GM19467 (cell line): ENCODE results near the gene DNAAF9.
"Not testable (repeated sequence)": the region's sequence is repeated elsewhere in the genome, so short reads cannot be mapped to it uniquely, and the experiment has no call there.

Experiments
- ATAC-seq: cut with Tn5 transposase; IDR thresholded peaks from one replicate; pipeline ENCODE4 v1.9.1; 2021; ENCODE audit warnings: mild to moderate bottlenecking, moderate library complexity; ENCODE audit not compliant: unreplicated experiment

The DNAAF9 gene

DNA sequence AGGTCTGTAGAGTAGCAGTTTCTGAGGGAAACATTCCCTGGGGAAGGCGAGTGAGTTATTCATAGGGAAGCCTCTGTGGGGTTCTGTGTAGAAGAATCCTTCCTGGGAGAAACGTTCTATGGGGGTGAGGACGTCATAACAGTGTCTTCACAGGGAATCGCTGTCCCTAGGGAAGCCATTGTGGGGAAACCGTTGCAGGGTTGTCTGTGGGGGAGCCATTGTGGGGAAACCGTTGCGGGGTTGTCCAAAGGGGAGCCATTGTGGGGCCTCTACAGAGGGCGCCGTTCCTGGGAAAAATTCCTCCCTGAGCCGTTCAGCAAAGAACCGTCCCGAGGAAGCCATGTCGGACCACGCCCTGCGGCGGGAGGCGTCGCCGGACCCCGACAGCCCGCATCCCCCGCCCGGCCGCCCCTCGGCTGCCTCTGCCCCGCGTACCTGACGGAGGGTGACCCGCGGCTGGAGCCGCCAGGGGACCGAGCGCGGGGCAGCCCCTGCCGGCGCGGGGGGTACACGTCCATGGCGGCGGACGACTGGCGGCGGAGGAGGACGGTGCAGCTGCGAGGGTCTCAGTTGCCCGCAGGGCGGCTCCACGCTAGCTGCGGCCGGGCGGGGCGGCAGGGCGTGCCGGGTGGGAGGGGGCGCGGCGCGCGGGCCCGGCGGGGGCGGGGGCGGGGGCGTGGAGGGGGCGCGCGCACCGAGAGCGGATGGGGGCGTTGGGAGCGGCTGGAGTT, at the start of gene DNAAF9:
Gene DNAAF9 (minus strand): TSS at position 630 of the 731 bp plus-strand sequence. CDS start 112 bp downstream, at position 518.
- ATAC-seq, result peak; percentile 24

GRCh38 chr20:3456648-3457047, 49.2 kb upstream of the DNAAF9 start:
- no peak for ATAC-seq

DNA sequence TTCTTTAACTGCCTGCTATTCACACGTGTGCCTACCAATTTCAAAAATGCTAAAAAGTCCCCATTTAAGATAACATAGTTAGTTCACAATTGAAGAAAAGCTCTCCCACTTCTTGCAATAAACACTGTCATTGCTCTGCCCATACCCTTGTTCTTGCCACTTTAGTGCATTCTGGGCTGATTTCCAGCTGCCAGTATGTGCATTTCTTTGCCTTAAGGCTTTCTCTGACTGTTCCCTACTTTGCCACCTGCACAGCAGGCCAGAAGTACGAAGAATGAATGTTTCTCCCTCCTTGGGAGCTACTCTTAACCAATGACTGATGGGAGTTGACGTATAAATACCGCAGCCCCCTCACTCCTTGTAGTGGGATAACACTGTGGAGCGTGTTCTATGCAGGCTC, 47.4 kb upstream of the DNAAF9 start:
- no peak for ATAC-seq

DNA sequence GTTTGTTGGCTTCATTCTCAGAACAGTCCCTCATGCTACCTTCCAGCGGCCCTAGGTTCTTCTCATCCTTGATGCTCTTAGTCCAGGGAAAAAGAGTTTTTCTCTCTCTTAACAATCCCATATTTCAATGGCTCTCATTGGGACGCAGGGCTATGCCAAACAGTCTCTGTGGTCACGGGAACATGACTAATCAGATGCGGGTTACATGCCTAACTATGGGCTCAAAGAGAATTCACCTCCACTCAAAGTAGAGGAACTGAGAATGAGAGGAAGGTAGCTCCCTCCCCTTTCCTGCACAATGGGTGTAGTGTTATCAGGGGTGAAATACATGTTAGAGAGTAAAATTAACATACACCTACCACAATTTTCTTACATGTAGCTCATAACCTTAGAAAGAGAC, 45.2 kb upstream of the DNAAF9 start:
- no peak for ATAC-seq

DNA sequence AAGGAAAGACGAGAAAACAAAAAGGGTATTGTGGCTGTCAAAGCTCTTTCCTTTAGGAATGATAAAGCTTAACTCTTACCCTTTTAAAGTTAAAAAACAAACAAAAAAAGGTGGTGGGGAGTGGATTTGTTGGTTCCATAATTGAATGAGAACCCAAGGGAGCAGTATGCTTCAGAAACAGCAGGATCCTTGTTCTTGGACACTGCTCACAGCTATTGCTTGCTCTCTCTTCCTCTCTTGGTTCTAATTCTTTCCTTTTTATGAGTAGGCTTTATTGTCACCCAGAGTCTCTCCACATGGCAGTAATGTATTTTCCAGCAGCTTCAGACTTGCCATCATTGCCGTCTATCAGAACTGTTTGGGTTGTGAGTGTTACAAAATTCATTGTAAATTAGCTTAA, 44.7 kb upstream of the DNAAF9 start:
- ATAC-seq, result no peak

GRCh38 chr20:3449319-3449718, 41.9 kb upstream of the DNAAF9 start:
- no peak for ATAC-seq

DNA sequence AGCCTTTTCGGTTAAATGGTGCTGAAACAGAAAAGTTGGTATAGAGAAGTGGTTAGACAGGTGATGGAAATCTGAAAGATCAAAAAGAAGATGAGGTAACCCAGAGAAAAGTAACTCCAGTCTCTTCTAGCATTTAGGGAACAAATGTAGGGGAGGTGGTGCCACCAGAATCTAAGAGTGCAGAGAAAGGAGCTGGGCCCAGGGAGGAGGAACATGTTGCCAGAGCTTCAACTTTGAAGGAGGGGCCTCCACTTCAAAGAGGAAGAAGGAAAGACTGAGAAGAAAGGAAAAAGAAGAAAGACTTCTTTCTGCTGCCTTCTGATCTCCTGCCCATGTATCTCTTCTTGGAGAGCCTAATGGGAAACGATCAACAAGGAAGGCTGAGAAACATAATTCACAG, 39.9 kb upstream of the DNAAF9 start:
- no peak for ATAC-seq

- ATAC-seq, result no peak
Measured at GRCh38 chr20:3446779-3447178, 39.3 kb upstream of the DNAAF9 start.

DNA sequence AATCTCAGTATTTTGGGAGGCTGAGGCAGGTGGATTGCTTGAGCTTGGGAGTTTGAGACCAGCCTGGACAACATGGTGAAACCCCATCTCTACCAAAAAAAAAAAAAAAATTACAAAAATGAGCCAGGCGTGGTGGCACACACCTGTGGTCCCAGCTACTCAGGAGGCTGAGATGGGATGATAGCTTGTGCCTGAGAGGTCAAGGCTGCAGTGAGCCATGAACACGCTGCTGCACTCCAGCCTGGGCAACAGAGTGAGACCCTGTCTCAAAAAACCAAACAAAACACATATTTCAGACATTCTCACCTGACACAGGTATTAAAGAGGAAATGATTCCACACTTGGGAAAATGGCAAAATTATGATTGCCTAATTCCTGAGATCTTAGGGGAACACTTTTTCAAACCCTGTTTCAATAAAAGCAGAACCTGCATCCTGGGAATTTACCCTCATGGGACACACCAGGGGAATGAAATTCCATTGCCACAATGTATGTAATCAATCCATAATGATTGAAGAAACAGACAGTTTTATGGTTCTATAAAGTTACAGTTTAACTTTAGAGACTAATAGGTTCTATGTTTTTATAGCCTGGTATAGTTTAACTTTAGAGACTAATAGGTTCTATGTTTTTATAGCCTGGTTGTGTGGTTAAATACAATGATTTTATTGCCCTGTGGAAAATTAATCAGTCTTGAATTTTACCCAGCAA, 29.6 kb upstream of the DNAAF9 start:
- ATAC-seq, result no peak

DNA sequence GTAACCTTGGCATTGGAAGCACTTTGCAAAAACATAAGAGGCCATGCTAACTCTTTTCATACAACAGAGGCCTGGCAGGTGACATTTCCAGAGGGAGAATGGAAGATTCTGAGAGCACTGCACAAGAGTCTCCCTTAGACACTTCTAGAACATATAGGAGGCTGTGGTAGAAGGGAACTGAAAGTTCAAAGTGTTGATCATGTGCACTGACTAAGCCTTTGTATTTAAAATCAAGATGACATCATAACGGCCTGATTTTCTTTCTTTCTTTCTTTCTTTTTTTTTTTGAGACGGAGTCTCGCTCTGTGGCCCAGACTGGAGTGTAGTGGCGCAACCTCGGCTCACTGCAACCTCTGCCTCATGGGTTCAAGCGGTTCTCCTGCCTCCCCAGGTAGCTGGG, 26.8 kb upstream of the DNAAF9 start:
- ATAC-seq, result no peak

GRCh38 chr20:3433744-3434143, 26.3 kb upstream of the DNAAF9 start:
- ATAC-seq, result no peak

DNA sequence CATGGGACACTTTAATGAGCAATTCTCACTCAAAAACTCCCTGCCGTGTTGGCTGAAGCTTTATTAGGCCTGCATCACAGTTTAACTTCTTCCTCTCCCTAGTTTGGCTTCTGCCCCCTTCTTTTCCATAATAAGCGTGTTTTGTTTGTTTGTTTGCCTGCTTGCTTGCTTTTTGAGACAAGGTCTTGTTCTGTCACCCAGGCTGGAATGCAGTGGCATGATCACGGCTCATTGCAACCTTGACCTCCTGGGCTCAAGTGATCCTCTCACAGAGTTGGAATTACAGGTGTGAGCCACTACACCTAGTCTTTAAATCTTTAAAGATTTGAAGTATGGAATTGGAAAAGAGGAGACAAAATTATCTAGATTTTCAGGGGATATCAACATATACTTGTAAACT, 25.4 kb upstream of the DNAAF9 start:
- ATAC-seq, result no peak

GRCh38 chr20:3431109-3431508, 23.6 kb upstream of the DNAAF9 start:
- no peak for ATAC-seq

DNA sequence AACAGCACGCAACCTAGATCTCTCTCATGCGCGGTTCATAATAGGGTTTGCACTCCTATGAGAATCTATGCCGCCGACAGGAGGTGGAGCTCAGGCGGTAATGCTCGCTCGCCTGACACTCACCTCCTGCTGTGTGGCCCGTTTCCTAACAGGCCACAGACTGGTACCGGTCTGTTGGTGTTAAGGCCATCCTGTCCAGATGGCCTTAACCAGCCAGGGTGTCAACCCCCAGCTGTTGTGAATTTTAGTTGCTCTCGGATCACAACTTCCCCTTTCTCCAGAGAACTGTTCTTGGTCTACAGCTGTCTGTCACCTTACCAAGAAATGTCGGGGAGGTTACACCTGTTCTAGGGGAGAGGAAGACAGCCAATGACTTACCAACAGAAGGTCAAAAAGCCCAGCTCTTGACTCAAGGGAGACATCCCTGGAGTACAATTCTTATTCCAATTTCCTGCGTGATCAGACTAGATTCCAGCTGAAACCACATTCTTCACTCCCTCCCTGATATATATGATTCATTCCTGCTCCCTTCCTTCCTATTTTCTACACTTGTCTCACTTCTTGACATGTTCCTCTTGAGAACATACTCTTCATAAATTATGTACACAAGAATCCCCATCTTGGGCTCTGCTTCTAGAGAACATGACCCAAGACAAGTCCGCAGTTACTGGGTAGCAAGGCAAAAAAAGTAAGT, 23.1 kb upstream of the DNAAF9 start:
- ATAC-seq, result peak; percentile 84

GRCh38 chr20:3426766-3427165, 19.3 kb upstream of the DNAAF9 start:
- not testable (repeated sequence) for ATAC-seq

- no peak for ATAC-seq
Measured at GRCh38 chr20:3423126-3423525, 15.7 kb upstream of the DNAAF9 start.

- ATAC-seq, result no peak
Measured at GRCh38 chr20:3421985-3422384, 14.5 kb upstream of the DNAAF9 start.

- ATAC-seq, result peak; percentile 96
Measured at GRCh38 chr20:3420211-3420707, 12.8 kb upstream of the DNAAF9 start.

DNA sequence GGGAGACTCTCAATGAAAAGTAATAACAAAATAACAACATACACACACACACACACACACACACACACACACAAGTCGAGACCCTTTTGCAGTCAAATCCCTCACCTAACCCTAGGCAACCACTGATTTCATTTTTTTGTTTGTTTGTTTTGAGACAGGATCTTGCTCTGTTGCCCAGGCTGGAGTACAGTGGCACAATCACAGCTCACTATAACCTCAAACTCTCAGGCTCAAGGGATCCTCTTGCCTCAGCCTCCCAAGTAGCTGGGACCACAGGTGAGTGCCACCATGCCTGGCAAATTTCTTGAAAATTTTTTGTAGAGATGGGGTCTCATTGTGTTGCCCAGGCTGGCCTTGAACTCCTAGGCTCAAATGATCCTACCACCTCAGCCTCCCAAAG, 10.7 kb upstream of the DNAAF9 start:
- ATAC-seq, result not testable (repeated sequence)

DNA sequence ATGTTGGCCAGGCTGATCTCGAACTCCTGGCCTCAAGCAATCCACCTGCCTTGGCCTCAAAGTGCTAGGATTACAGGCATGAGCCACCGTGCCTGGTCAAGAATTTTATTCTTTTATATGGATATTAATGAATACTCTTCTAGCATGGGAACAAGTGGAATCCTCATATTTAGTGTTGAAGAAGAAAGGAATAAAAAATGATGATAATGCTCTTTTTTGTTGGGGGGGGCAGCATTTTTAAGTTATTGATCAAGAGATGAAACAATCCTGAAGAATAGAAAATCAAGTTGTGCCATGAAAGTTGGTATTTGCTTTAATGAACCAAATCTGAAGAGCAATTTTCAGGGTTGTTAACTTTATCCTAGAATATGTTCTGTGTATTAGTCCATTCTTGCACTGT, 6.7 kb upstream of the DNAAF9 start:
- no peak for ATAC-seq

GRCh38 chr20:3413393-3413889, 6.0 kb upstream of the DNAAF9 start:
- ATAC-seq, result no peak
